Thoracic aorta (tissue), 2 donors: Measurements from ENCODE around the gene CHCHD5. TPM values are rescaled to one million over a fixed set of nuclear protein-coding genes. Genes with fewer than 3 reads are reported as not detected.

Experiments used
- ATAC-seq: fragments of 150-250 bp; one replicate; pipeline ENCODE4 v1.8.0; 2017; ENCODE audit warnings: low read depth; ENCODE audit not compliant: insufficient number of reproducible peaks, low FRiP score
- DNase-seq: peaks from one replicate; pipeline ENCODE4 v3.0.0-alpha.2; 2020; ENCODE audit warnings: low spot score
- H3K27ac ChIP-seq, 2 donors: fragments of 200-600 bp; sonication (generic); 1 replicate in 1 of 2; 2 replicates in 1 of 2; pipeline ENCODE4 v1.5.1; 2016; ENCODE audit warnings: mild to moderate bottlenecking in 2 of 2, moderate library complexity in 2 of 2
- H3K27me3 ChIP-seq: fragments of 200-600 bp; sonication (generic); replicated peaks from 2 replicates; pipeline ENCODE4 v1.6.0; 2016; ENCODE audit warnings: mild to moderate bottlenecking; ENCODE audit not compliant: insufficient read depth
- H3K36me3 ChIP-seq: fragments of 200-600 bp; sonication (generic); one replicate; pipeline ENCODE4 v1.5.1; 2016
- H3K4me1 ChIP-seq, 2 donors: fragments of 200-600 bp; sonication (generic); 1 replicate in 1 of 2; 2 replicates in 1 of 2; pipeline versions ENCODE4 v1.5.1 to v1.6.0; 2016; ENCODE audit warnings: low read depth in 2 of 2, mild to moderate bottlenecking in 1 of 2; ENCODE audit not compliant: control insufficient read depth in 1 of 2
- H3K4me3 ChIP-seq: fragments of 200-600 bp; sonication (generic); 2 replicates; pipeline ENCODE4 v1.5.1; 2016; ENCODE audit warnings: mild to moderate bottlenecking
- H3K9me3 ChIP-seq: fragments of 200-600 bp; sonication (generic); 2 replicates; pipeline ENCODE4 v1.5.1; 2016
- total RNA-seq, 2 donors: library from RNA; depleted of rRNA; stranded (reverse); fragments of >200 nt; gene quantifications; one replicate each; pipeline versions ENCODE4 v1.1.0 to v1.2.3, GENCODE V29; 2016
- TF ChIP-seq, protein P1 (sequence below): fragments of 200-600 bp; sonication (generic); IDR thresholded peaks from one replicate; pipeline ENCODE4 v1.5.1; 2019; ENCODE audit warnings: antibody characterized with exemption

The CHCHD5 gene
- total RNA-seq, 2 donors from 2014 or later: 6.8 to 8.3 TPM

DNA sequence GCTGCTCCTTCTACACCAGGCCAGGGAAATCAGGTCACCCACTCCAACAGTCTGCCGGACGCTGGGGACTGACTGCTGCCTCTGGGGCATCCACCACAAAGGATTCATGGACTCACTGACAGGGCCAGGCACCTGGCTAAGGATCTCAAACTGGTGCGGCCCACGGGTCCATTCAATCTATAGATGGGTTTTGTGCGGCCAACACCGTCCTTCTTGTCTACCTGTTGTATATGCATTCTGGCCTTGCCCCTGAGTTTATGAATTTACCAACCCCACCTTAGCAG is 50.4 kb downstream of the CHCHD5 start:
- ATAC-seq (no peak), DNase-seq (no peak)
- no peaks in the 10 kb centered on the region for H3K27me3 ChIP-seq
- H3K4me1 ChIP-seq: peaks cover 8 to 10% of the 10 kb centered on the region in 2 donors
- no peaks in the 10 kb centered on the region for H3K36me3 ChIP-seq
- H3K9me3 ChIP-seq: no peaks in the 10 kb centered on the region
- no peak overlapping the region for H3K4me3 ChIP-seq
- H3K27ac ChIP-seq: no peak overlapping the region
- TF ChIP-seq, protein P1, sequence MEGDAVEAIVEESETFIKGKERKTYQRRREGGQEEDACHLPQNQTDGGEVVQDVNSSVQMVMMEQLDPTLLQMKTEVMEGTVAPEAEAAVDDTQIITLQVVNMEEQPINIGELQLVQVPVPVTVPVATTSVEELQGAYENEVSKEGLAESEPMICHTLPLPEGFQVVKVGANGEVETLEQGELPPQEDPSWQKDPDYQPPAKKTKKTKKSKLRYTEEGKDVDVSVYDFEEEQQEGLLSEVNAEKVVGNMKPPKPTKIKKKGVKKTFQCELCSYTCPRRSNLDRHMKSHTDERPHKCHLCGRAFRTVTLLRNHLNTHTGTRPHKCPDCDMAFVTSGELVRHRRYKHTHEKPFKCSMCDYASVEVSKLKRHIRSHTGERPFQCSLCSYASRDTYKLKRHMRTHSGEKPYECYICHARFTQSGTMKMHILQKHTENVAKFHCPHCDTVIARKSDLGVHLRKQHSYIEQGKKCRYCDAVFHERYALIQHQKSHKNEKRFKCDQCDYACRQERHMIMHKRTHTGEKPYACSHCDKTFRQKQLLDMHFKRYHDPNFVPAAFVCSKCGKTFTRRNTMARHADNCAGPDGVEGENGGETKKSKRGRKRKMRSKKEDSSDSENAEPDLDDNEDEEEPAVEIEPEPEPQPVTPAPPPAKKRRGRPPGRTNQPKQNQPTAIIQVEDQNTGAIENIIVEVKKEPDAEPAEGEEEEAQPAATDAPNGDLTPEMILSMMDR: no peak

DNA sequence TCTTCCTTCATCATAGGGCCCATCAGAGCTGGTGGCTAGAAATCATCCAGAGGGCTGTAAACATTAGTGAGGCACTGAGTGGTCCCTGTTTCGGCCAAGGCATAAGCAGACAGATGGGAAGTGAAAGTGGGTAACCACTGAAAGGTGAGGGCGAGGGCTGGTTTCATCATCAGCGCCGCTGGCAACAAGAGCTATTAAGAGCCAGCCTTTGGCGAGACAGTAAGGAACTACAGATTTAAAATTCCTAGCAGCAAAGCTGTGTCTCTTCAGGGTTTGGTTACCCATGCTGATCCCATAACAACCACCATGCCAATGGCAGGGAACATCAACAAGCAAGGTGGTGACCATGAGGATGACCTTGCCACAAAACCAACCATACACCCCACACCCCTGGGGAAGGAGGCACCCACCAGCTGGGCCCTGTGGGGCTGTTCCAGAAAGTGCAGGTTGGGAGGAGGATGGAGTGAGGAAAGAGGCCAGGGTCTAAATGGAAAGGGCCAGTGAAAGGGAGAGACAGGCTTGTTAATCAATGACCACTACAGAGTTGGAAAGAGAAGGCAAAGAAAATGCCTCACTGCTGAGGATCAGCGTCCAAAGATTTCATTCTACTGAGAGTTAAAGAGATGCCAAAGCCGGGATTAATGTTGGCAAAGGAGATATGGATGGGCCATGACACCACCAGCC is 52.3 kb downstream of the CHCHD5 start:
- no peak overlapping the region for H3K27ac ChIP-seq
- H3K9me3 ChIP-seq: no peaks in the 10 kb centered on the region
- H3K4me3 ChIP-seq: no peak overlapping the region
- H3K4me1 ChIP-seq: peaks cover 5 to 18% of the 10 kb centered on the region in 2 donors
- no peaks in the 10 kb centered on the region for H3K36me3 ChIP-seq
- ATAC-seq (no peak), DNase-seq (no peak)
- TF ChIP-seq, protein P1: no peak
- no peaks in the 10 kb centered on the region for H3K27me3 ChIP-seq

DNA sequence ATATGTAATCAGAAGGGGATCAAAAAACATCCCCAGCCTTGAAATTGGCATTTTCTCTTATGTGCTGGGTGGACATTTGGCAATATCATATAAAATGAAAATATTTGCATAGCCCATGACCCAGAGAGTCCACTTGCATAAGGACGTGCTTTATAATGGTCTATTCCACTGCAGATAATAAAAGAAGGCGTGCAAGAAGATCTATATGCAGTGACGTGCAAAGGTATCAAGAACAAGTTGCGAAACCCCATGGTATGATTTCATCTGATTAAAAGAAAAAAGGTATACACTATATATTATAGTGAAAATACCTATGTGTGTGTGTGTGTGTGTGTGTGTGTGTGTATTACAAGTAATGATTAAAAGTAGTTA is 52.9 kb downstream of the CHCHD5 start:
- Histone ChIP-seq H3K36me3 (no peaks in the 10 kb centered on the region), H3K27me3 (no peaks in the 10 kb centered on the region), H3K27ac (no peak overlapping the region), H3K4me1 (peaks cover 5 to 19% of the 10 kb centered on the region in 2 donors), H3K4me3 (no peak overlapping the region), H3K9me3 (no peaks in the 10 kb centered on the region)
- TF ChIP-seq, protein P1: no peak
- ATAC-seq: no peak
- no peak for DNase-seq

Other genes with a start within 250 kb of the CHCHD5 start
- gene RGPD8, start 151.0 kb upstream of the CHCHD5 start, total RNA-seq: 10 to 100 TPM; 30.3 to 53.3 TPM
- 10 to 100 TPM; 30.9 to 35.9 TPM for gene TTL, start 102.5 kb upstream of the CHCHD5 start, total RNA-seq
- 10 to 100 TPM; 12.5 to 30.8 TPM for gene POLR1B, start 42.1 kb upstream of the CHCHD5 start, total RNA-seq
- gene SLC20A1, start 61.3 kb downstream of the CHCHD5 start, total RNA-seq: 100 to 1,000 TPM in 1 of 2 donors, 10 to 100 TPM in 1; 62.3 to 146 TPM
- gene NT5DC4, start 136.4 kb downstream of the CHCHD5 start, total RNA-seq: not detected
- gene CKAP2L, start 180.0 kb downstream of the CHCHD5 start, total RNA-seq: 1 to 10 TPM in 1 of 2 donors, not detected in 1; 1.3 TPM
- under 1 TPM in 1 of 2 donors, not detected in 1; 0.56 TPM for gene IL1A, start 199.9 kb downstream of the CHCHD5 start, total RNA-seq